GM21447 (cell line): ENCODE data around the gene TTC7B.

Experiments
- ATAC-seq: cut with Tn5 transposase; IDR thresholded peaks from one replicate; pipeline ENCODE4 v1.9.1; 2021; ENCODE audit not compliant: unreplicated experiment

Gene TTC7B

GRCh38 chr14:90605430-90605829 lies 210.8 kb downstream of the TTC7B start:
- no peak for ATAC-seq

GRCh38 chr14:90604356-90604755 lies 211.9 kb downstream of the TTC7B start:
- ATAC-seq: no peak

DNA sequence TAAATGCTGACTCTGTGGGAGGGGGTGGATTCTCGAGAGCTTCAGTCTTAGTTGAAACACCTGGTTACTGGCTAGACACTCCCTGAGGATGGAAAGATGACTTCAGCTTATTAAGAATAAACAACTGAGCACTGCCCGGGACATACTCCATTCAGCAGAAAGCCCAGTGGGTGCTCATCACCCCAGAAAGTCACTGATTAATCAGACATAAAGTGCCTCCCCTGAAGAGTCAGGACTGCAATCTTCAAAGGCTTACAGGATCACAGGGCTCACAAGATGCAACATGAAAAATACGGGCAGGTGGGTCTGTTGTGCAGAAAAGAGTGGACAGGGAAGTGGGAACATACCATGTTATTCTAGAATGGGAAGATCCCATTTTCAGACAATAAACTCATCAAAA lies 212.4 kb downstream of the TTC7B start:
- ATAC-seq: no peak

DNA sequence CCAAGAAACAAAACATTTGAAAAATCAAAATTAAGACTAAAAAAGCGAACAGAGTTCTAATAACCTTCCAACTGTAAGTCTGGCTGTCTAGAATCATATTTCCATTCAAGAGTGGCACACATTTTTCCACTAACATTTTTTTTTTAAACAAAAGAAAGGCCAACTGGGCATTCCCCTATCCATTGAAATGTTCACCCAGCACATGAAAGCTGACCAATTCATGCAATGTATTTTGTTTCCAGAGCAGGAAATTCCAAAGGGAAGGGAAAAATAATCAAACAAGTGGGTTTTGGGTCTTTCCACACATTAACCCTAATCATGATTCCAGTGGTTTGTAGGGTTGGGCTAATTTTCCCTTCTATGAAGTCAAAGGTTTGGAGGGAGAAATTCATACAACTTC lies 212.9 kb downstream of the TTC7B start:
- ATAC-seq: no peak

GRCh38 chr14:90602088-90602687 lies 214.0 kb downstream of the TTC7B start:
- no peak for ATAC-seq

DNA sequence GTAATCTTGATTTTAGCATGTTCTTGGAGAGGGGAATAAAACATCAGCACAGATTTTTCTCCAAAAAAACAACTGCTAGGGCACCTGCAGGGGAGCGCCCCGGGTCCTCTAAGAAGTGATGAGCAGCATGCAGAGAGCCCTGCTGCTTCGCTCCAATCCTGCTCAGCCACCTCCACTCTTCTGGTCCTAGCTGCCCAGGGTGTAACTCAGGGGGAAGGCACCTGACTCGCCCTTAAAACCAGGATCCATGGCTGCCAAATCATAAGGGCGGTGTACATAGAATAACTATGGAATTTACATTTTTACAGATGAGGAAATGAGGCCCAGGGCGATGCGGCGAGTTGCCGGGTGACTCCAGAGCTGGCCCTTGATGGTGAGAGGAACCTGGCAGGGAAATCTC lies 214.7 kb downstream of the TTC7B start:
- no peak for ATAC-seq

DNA sequence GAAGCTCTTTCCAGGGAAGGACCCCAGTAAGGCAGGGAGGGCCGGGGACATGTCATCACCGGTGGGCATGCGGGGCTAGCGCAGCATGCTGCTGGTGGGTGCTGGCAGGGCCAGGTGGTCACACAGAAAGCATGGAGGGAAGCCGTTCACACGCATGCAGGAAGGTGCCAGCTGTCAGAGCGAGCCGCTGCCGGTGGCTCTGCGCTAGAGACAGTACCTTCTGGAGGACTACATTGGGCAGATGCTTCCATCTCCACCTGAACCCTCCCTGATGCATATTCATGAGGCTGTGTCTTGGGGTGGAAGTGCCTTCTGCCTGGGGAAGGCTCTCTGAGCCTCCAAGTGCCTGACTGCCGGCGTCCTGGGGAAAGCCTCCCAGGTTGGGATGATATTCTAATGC lies 215.6 kb downstream of the TTC7B start:
- no peak for ATAC-seq

- no peak for ATAC-seq
Observed at GRCh38 chr14:90599748-90600507, 216.3 kb downstream of the TTC7B start.

DNA sequence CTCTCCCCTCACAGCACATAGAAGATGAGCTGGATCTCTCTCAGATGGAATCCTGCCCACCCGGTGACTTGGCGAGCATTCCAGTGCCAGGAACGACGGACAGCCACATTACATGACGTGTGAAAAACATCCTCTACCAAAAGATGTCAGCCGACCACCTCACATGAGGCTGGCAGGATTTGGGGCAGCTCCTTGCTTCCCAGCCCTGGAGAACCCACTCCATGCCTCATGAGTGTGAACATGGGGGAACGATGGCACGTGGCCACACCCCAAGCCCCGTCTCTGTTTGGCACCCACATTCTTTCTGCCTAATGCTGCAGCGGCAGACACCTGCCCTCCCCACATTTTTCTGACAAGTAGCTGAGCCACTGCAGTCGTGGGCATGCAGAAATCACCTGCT lies 216.9 kb downstream of the TTC7B start:
- ATAC-seq: no peak

DNA sequence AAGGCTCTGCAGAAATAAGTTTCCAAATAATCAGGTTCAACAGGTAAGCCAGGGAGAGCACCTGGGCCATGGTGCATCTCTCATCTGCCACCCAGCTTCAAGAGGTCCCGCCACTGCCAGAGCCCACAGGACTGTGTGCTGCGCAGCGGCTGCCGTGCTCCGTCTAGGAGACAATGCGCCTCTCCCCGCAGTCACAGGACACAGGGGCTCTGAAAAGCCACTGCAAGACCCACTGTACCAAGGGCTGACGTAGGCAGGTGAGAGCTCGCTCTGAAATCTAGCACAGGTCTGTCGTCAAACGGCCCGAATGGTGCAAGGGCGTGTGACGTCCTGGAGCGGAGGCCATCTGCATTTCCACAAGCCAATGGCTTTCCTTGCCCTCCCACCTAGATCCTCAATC lies 218.3 kb downstream of the TTC7B start:
- no peak for ATAC-seq

- ATAC-seq: no peak
Observed at GRCh38 chr14:90596733-90597132, 219.5 kb downstream of the TTC7B start.

DNA sequence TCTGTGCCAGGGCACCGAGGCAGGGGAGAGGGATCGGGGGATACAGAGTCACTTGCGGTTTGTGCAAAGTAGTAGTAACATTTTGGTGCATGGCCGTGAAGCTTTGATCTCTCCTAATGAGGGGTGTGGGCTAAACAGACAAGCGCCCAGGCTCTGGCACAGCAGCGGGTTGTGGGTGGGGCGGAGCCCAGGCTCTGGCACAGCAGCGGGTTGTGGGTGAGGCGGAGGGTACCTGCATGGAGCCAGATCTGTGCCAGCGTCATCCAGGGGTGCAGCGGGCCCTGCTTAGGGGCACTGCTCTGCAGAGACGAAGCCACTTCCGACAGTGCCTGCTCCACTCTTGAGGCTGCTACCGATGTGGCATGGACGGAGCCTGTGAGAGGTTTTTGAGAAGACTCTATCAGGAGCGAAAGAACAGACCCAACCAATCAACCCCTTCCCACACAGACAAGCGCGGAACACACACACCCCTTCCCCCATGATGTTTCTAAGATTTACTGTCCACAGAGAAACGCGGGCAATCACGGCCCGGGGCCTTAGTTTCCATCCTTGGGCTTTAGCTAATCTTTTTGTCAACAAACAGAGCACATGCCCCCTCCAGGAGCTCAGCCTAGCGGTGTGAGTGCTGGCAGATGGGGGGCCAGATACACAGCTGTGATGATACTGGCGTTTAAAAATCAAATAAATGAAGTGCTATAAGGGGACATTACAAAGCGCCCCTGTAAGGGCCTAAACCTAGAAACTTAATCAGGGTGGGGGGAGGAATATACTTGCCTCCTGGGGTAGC lies 222.8 kb downstream of the TTC7B start:
- ATAC-seq: no peak

DNA sequence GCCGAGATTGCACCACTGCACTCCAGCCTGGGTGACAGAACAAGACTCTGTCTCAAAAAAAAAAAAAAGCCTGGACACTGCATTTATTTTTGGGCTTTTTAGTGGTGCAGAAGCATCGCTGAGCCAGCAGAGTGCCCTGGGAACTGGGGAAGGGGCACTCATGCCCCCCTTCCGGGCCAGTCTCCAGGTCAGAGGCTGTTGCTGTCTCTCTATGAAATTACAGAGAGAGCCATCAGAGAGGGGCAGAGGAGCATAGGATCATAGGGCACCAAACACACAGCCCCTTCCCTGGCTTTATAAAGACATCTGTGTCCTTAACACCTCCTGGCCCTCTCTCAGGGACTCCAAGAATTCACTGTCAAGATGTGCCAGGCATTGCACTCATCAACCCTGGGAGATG lies 223.6 kb downstream of the TTC7B start:
- no peak for ATAC-seq

DNA sequence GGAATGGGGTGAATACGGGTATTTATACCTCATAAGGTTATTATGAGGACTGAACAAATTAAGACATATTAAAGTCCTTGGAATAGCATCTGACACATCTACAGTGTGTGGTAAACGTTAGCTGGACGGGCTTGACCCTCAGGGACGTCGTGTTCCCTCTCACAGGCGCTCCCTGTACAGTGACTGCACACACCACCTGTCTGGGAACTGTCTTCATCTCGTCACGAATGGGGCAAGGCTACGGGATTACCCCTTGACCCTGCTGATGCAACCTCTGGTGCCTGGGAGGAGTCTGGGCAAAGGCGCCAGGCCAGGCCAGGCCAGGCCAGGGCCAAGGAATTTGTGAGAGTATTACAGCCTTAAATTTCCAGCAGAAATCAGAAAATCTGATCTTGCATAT lies 228.3 kb downstream of the TTC7B start:
- no peak for ATAC-seq

GRCh38 chr14:90587252-90587910 lies 228.8 kb downstream of the TTC7B start:
- ATAC-seq: no peak

DNA sequence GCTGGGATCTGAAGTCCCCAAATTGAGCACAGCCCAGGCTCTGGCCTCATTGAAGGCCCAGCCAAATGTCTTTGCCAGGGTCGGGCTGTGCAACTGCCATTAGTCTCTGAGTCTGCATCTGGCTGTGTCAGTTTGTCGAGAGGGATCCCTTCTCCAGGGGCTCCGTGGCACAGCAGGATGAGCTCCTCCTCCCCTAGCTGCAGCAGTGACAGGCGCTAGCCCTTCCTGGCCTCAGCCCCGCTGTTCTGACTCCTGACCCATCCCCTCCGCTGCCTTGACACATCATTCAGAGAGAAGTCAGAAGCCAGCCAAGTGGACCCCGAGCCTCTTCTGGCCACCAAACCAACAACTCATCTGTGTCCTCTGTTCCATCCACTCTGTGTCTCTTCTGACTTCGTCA lies 231.1 kb downstream of the TTC7B start:
- ATAC-seq: no peak

DNA sequence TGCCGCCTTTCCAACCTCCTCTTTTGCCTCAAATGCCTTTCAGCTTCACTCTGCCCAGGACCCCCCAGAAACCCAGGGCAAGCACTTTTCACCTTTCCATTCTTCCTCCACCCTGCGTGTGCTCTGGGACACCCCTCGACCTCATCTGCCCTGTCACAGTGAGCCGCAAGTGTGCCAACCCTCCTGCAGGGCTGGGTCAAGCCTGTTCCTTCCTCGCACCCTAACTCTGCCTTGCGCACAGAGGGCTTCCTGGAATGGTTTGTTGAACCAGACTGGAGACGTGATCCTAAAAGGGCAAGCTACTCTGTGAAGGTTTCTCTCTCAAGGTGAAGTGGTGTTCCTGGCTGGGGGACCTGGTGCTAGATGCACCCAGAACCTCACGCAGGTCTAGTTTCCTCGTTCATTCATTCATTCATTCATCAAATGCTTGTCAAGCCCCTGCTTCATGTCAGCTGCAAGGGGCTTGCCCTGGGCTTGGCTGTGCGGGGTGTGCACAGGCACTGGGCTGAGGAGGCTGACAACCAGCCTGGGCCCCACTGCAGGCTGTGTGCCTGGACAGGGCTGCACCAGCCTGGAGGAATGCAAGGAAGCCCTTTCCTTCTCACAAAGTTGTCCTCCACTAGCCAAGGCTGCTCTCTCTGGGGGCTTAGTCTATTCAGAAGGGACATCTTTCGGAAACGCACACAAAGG lies 232.2 kb downstream of the TTC7B start:
- ATAC-seq: no peak

DNA sequence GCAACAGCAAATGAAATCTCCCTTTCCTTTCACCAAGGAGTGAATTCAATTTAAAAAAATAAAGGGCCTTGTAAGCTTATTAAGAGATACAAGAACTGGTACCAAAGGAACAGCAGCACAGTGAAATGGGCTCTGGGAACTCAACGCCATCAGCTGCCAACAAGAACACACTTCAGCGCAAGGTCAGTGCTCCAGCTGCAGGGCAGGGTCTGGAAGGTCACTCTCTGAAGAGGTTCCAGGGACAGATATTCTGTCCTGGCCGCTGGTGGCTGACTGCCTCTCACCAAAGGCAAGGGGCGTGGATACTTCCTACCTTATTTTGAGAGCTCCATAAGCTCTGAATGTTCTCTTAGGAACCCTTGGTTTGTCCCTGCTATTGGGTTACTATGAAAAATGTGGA lies 232.8 kb downstream of the TTC7B start:
- ATAC-seq: no peak

GRCh38 chr14:90582166-90582565 lies 234.1 kb downstream of the TTC7B start:
- no peak for ATAC-seq

- ATAC-seq: no peak
Observed at GRCh38 chr14:90581745-90582144, 234.5 kb downstream of the TTC7B start.
